Measurements from ENCODE around the gene FAM200A.
"Not testable (repeated sequence)": the region's sequence is repeated elsewhere in the genome, so short reads cannot be mapped to it uniquely, and the experiment has no call there.

Gene FAM200A

GRCh38 chr7:99551767-99552463 lies at the start of gene FAM200A:
TSS of gene FAM200A (minus strand) at chr7:99552114. CDS start at chr7:99548407, 3,707 bp downstream.
- Histone ChIP-seq H3K4me1 (ENCODE audit: insufficient read depth, low read length) (no peaks in the 10 kb centered on the region), H3K4me3 (ENCODE audit: low read length) (peak within 1 kb of the TSS; percentile 97), H3K9ac (ENCODE audit: low read depth, low read length) (peak within 1 kb of the TSS; percentile 96), H3K36me3 (ENCODE audit: insufficient read depth, low read depth, low read length) (peaks cover 38% of the 10 kb centered on the region), H3K9me3 (ENCODE audit: insufficient read depth, low read depth, low read length) (peaks cover 8% of the 10 kb centered on the region; the same call in 1 of the 2 replicates), H3K27ac (ENCODE audit: low read length) (no peak within 1 kb of the TSS), H3K27me3 (ENCODE audit: insufficient read depth, low read length) (no peaks in the 10 kb centered on the region)

GRCh38 chr7:99599836-99600235 lies 47.9 kb upstream of the FAM200A start:
- no peak overlapping the region for H3K4me3 ChIP-seq (ENCODE audit: low read length)
- H3K27me3 ChIP-seq (ENCODE audit: insufficient read depth, low read length) = no peaks in the 10 kb centered on the region
- H3K9ac ChIP-seq (ENCODE audit: low read depth, low read length) = no peak overlapping the region
- peaks cover 6% of the 10 kb centered on the region; the same call in 1 of the 2 replicates for H3K9me3 ChIP-seq (ENCODE audit: insufficient read depth, low read depth, low read length)
- H3K27ac ChIP-seq (ENCODE audit: low read length) = no peak overlapping the region
- no peaks in the 10 kb centered on the region for H3K4me1 ChIP-seq (ENCODE audit: insufficient read depth, low read length)
- H3K36me3 ChIP-seq (ENCODE audit: insufficient read depth, low read depth, low read length) = no peaks in the 10 kb centered on the region

GRCh38 chr7:99597762-99598501 lies 46.0 kb upstream of the FAM200A start, which contains the start of gene TMEM225B:
TSS of gene TMEM225B (plus strand) at chr7:99598267. CDS start at chr7:99604389, 6,122 bp downstream.
- no peaks in the 10 kb centered on the region for H3K27me3 ChIP-seq (ENCODE audit: insufficient read depth, low read length)
- peaks cover 14% of the 10 kb centered on the region for H3K9me3 ChIP-seq (ENCODE audit: insufficient read depth, low read depth, low read length)
- no peak within 1 kb of the TSS for H3K4me3 ChIP-seq (ENCODE audit: low read length)
- no peaks in the 10 kb centered on the region for H3K4me1 ChIP-seq (ENCODE audit: insufficient read depth, low read length)
- no peak within 1 kb of the TSS for H3K27ac ChIP-seq (ENCODE audit: low read length)
- H3K36me3 ChIP-seq (ENCODE audit: insufficient read depth, low read depth, low read length) = no peaks in the 10 kb centered on the region
- no peak within 1 kb of the TSS for H3K9ac ChIP-seq (ENCODE audit: low read depth, low read length)

- Histone ChIP-seq H3K9ac (ENCODE audit: low read depth, low read length) (no peak overlapping the region), H3K27me3 (ENCODE audit: insufficient read depth, low read length) (no peaks in the 10 kb centered on the region), H3K27ac (ENCODE audit: low read length) (no peak overlapping the region), H3K36me3 (ENCODE audit: insufficient read depth, low read depth, low read length) (no peaks in the 10 kb centered on the region), H3K4me3 (ENCODE audit: low read length) (no peak overlapping the region), H3K9me3 (ENCODE audit: insufficient read depth, low read depth, low read length) (peaks cover 14% of the 10 kb centered on the region), H3K4me1 (ENCODE audit: insufficient read depth, low read length) (no peaks in the 10 kb centered on the region)
Measured at GRCh38 chr7:99596408-99596955, 44.6 kb upstream of the FAM200A start.

- H3K9me3 ChIP-seq (ENCODE audit: insufficient read depth, low read depth, low read length) = peaks cover 18% of the 10 kb centered on the region
- H3K27ac ChIP-seq (ENCODE audit: low read length) = no peak overlapping the region
- H3K36me3 ChIP-seq (ENCODE audit: insufficient read depth, low read depth, low read length) = no peaks in the 10 kb centered on the region
- H3K4me3 ChIP-seq (ENCODE audit: low read length) = no peak overlapping the region
- no peak overlapping the region for H3K9ac ChIP-seq (ENCODE audit: low read depth, low read length)
- H3K4me1 ChIP-seq (ENCODE audit: insufficient read depth, low read length) = no peaks in the 10 kb centered on the region
- H3K27me3 ChIP-seq (ENCODE audit: insufficient read depth, low read length) = no peaks in the 10 kb centered on the region
Measured at GRCh38 chr7:99594948-99595745, 43.2 kb upstream of the FAM200A start.

- Histone ChIP-seq H3K9ac (ENCODE audit: low read depth, low read length) (no peak overlapping the region), H3K27ac (ENCODE audit: low read length) (no peak overlapping the region), H3K4me3 (ENCODE audit: low read length) (no peak overlapping the region), H3K36me3 (ENCODE audit: insufficient read depth, low read depth, low read length) (no peaks in the 10 kb centered on the region), H3K27me3 (ENCODE audit: insufficient read depth, low read length) (no peaks in the 10 kb centered on the region), H3K9me3 (ENCODE audit: insufficient read depth, low read depth, low read length) (peaks cover 9% of the 10 kb centered on the region; the same call in 1 of the 2 replicates), H3K4me1 (ENCODE audit: insufficient read depth, low read length) (no peaks in the 10 kb centered on the region)
Measured at GRCh38 chr7:99588868-99589267, 37.0 kb upstream of the FAM200A start.

- peak overlapping the region; percentile 92 for H3K9ac ChIP-seq (ENCODE audit: low read depth, low read length)
Measured at GRCh38 chr7:99580778-99581332, 28.9 kb upstream of the FAM200A start.

GRCh38 chr7:99579956-99580777 lies 28.3 kb upstream of the FAM200A start:
- peak overlapping the region; percentile 92 for H3K9ac ChIP-seq (ENCODE audit: low read depth, low read length)
- peak overlapping the region; percentile 77 for H3K4me3 ChIP-seq (ENCODE audit: low read length)
- no peaks in the 10 kb centered on the region for H3K9me3 ChIP-seq (ENCODE audit: insufficient read depth, low read depth, low read length)
- H3K27ac ChIP-seq (ENCODE audit: low read length) = peak overlapping the region; percentile 16
- peaks cover 9% of the 10 kb centered on the region; the same call in 1 of the 2 replicates for H3K4me1 ChIP-seq (ENCODE audit: insufficient read depth, low read length)
- no peaks in the 10 kb centered on the region for H3K27me3 ChIP-seq (ENCODE audit: insufficient read depth, low read length)
- no peaks in the 10 kb centered on the region for H3K36me3 ChIP-seq (ENCODE audit: insufficient read depth, low read depth, low read length)

More at GRCh38 chr7:99580778-99581332, 28.9 kb upstream of the FAM200A start:
- peak overlapping the region; percentile 16 for H3K27ac ChIP-seq (ENCODE audit: low read length)
- not testable (repeated sequence) for H3K4me1 ChIP-seq (ENCODE audit: insufficient read depth, low read length); H3K36me3 ChIP-seq (ENCODE audit: insufficient read depth, low read depth, low read length); H3K9me3 ChIP-seq (ENCODE audit: insufficient read depth, low read depth, low read length); H3K27me3 ChIP-seq (ENCODE audit: insufficient read depth, low read length)
- peak overlapping the region; percentile 77 for H3K4me3 ChIP-seq (ENCODE audit: low read length)

- peaks cover 12% of the 10 kb centered on the region; the same call in 1 of the 2 replicates for H3K4me1 ChIP-seq (ENCODE audit: insufficient read depth, low read length)
- H3K27ac ChIP-seq (ENCODE audit: low read length) = no peak overlapping the region
- peak overlapping the region; percentile 77; the same call in 1 of the 2 replicates for H3K4me3 ChIP-seq (ENCODE audit: low read length)
- H3K27me3 ChIP-seq (ENCODE audit: insufficient read depth, low read length) = no peaks in the 10 kb centered on the region
- peak overlapping the region; percentile 92; the same call in 1 of the 2 replicates for H3K9ac ChIP-seq (ENCODE audit: low read depth, low read length)
- H3K36me3 ChIP-seq (ENCODE audit: insufficient read depth, low read depth, low read length) = no peaks in the 10 kb centered on the region
- H3K9me3 ChIP-seq (ENCODE audit: insufficient read depth, low read depth, low read length) = no peaks in the 10 kb centered on the region
Measured at GRCh38 chr7:99579281-99579955, 27.5 kb upstream of the FAM200A start.

- H3K36me3 ChIP-seq (ENCODE audit: insufficient read depth, low read depth, low read length) = peaks cover 29% of the 10 kb centered on the region
- H3K27ac ChIP-seq (ENCODE audit: low read length) = no peak overlapping the region
- no peak overlapping the region for H3K4me3 ChIP-seq (ENCODE audit: low read length)
- no peaks in the 10 kb centered on the region for H3K9me3 ChIP-seq (ENCODE audit: insufficient read depth, low read depth, low read length)
- H3K9ac ChIP-seq (ENCODE audit: low read depth, low read length) = no peak overlapping the region
- no peaks in the 10 kb centered on the region for H3K27me3 ChIP-seq (ENCODE audit: insufficient read depth, low read length)
- peaks cover 12% of the 10 kb centered on the region; the same call in 1 of the 2 replicates for H3K4me1 ChIP-seq (ENCODE audit: insufficient read depth, low read length)
Measured at GRCh38 chr7:99576251-99576650, 24.3 kb upstream of the FAM200A start.
